Measurements from ENCODE around the gene POLG.

The POLG gene

DNA sequence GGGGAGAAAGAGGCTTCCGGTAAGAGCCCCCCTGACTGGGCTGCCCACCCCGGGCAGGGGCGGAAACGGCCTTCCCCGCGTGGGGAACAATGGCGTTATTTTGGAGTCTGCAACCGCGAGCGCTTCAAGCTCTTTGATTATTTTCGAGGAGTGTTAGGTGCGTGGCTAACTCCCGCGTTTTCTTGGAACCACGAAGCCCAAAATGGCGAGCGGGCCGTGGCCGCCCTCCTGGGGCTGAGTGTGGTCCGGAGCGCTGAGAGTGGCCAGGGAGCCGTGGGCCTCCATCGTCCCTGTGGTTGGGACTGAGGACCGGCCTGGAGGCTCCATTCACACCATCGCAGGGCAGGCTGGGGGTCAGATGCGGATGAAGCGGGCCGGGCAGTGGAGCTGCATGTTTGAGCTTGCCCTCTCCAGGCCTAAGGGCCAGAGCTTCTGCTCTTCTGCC, 44.6 kb upstream of the POLG start:
- TF ChIP-seq, protein P1, sequence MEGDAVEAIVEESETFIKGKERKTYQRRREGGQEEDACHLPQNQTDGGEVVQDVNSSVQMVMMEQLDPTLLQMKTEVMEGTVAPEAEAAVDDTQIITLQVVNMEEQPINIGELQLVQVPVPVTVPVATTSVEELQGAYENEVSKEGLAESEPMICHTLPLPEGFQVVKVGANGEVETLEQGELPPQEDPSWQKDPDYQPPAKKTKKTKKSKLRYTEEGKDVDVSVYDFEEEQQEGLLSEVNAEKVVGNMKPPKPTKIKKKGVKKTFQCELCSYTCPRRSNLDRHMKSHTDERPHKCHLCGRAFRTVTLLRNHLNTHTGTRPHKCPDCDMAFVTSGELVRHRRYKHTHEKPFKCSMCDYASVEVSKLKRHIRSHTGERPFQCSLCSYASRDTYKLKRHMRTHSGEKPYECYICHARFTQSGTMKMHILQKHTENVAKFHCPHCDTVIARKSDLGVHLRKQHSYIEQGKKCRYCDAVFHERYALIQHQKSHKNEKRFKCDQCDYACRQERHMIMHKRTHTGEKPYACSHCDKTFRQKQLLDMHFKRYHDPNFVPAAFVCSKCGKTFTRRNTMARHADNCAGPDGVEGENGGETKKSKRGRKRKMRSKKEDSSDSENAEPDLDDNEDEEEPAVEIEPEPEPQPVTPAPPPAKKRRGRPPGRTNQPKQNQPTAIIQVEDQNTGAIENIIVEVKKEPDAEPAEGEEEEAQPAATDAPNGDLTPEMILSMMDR (conservative IDR thresholded peaks at IDR 0.05; ENCODE audit: low read length) = no peak
- H3K4me3 ChIP-seq (ENCODE audit: low read length) = no peak overlapping the region
- no peak for DNase-seq (ENCODE audit: low read depth)

DNA sequence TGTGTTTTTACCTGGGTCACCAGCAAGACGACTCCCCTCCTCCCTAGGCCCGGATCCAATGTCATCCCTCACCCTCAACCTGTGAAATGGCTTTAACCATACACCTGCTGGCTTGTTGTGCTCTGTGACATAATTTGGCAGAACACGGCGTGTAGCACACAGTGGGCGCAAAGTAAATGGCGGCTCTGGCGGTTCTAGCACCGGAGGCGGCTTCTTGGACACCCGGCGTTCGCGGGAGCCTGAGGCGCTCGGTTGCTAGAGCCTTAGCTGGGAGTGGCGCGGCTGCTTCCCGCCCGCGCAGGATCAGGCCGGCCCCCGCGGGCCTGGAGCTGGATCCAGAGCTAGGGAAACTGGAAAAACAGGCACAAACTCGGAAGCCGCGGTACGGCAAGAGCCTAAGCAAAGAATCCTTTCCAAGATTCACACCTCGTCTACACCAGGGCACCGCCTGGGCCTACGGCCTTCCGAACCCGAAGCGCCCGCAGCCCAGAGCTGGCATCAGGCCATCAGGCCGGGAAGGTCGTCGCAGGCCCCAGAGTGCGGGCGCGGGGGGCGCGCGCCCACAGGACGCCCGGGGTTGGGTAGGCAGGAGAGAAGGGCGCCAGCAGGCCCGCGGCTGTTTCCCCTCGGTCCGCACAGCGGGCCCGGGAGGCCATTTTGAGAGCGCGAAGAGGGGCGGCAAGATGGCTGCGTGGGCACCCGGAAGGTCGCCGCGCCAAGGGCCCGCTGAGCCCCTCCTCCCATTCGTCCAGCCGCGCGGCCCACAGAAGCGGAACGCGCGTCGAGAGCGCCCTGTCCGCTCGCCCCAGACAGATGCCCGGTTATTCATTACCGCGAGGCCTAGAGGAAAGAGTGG, 43.9 kb upstream of the POLG start:
- no peak overlapping the region for H3K4me3 ChIP-seq (ENCODE audit: low read length)
- TF ChIP-seq, protein P1 (conservative IDR thresholded peaks at IDR 0.05; ENCODE audit: low read length) = no peak
- no peak for DNase-seq (ENCODE audit: low read depth)

DNA sequence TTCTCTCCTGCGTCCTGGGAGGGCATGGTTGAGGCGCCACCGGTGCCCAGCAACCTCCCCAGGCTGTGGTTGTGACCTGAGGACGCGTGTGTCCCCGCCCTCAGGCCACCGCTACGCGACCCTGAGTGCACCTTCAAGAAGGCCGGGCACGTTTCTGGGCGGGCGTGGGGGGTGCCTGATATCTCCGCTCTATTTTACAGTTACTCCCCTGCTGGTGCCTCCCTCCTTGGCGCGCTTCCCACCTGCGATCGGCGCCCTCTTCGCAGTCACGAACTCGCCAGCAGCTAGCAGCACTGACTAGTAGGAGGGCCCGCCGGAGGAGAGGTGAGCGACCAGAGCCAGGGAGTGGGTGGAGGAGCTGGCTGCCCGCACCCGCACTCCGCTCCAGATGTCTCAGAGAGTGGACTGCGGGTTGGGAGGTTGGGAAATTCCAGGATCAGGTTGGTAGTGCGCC, 43.2 kb upstream of the POLG start:
- no peak for DNase-seq (ENCODE audit: low read depth)
- TF ChIP-seq, protein P1 (conservative IDR thresholded peaks at IDR 0.05; ENCODE audit: low read length) = no peak
- H3K4me3 ChIP-seq (ENCODE audit: low read length) = no peak overlapping the region

DNA sequence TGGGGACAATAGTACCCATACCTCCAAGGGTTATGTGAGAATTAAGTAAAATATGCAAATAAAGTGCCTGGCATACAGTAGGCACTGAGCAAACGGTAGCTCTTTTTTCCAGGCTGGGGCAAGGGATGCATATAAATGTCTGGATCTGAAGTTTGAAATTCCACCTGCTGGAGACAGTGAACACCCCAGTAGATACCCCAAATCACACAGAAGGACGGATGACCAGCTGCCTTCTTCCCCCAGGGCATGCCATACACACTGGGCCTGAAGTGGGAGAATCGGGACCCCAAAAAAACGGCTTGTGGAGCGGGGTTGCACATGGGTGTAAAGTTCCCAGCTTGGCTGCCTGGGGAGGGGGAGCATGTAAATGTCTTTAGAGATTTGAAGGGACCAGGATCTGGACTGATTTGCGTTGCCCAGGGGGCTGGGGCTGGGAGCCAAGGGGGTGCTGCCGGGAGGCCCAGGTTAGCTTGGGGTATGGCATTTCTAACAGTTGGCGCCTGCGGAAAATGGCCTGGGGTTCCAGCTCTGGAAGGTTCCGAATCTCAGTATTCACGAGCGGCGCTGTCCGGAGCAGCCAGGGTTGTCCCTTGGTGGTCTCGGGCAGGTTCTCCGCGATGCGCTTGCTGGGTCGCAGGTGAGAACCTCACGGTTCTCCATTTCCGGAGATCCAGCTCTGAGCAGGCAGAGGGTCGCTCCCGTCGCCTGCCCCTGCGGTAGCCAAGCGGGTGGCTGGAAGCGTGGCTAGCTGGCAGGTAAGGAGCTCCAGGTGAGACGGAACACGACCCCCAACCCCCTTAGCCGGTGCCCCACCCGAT, 42.6 kb upstream of the POLG start:
- H3K4me3 ChIP-seq (ENCODE audit: low read length) = no peak overlapping the region
- TF ChIP-seq, protein P1 (conservative IDR thresholded peaks at IDR 0.05; ENCODE audit: low read length) = no peak
- DNase-seq (ENCODE audit: low read depth) = no peak

DNA sequence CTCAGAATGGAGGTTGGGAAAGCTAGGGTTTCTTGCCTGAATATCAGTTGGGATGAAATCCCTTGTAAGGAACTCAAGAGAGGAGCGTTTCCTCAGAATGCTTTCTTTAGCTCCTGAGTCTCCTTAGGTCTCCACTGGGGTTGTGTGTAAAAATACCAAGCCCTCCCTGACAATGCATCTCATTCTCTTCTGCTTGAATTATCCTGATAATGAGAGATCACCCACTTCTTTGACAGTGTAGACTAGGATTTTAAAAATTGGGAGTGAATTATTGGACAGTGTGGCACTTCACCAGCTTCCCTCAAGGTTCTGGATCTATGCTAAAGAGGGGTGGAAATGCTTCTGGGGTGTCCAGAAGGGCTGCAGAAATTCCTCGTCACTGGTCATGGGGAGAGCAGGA, 41.8 kb upstream of the POLG start:
- no peak overlapping the region for H3K4me3 ChIP-seq (ENCODE audit: low read length)
- TF ChIP-seq, protein P1 (conservative IDR thresholded peaks at IDR 0.05; ENCODE audit: low read length) = no peak
- DNase-seq (ENCODE audit: low read depth) = no peak

- no peak for DNase-seq (ENCODE audit: low read depth)
- TF ChIP-seq, protein P1 (conservative IDR thresholded peaks at IDR 0.05; ENCODE audit: low read length) = no peak
- H3K4me3 ChIP-seq (ENCODE audit: low read length) = no peak overlapping the region
These were observed 40.7 kb upstream of the POLG start for GRCh38 chr15:89375093-89376005.
